GM19468 (cell line): Measurements from ENCODE around the gene SPRYD4.

ENCODE experiments used
- ATAC-seq: cut with Tn5 transposase; IDR thresholded peaks from one replicate; pipeline ENCODE4 v1.9.1; 2021; ENCODE audit warnings: mild to moderate bottlenecking, moderate library complexity, moderate number of reproducible peaks; ENCODE audit not compliant: unreplicated experiment; ENCODE audit errors: extremely low read depth

Gene SPRYD4

GRCh38 chr12:56518570-56518969 lies 50.2 kb downstream of the SPRYD4 start:
- no peak for ATAC-seq

DNA sequence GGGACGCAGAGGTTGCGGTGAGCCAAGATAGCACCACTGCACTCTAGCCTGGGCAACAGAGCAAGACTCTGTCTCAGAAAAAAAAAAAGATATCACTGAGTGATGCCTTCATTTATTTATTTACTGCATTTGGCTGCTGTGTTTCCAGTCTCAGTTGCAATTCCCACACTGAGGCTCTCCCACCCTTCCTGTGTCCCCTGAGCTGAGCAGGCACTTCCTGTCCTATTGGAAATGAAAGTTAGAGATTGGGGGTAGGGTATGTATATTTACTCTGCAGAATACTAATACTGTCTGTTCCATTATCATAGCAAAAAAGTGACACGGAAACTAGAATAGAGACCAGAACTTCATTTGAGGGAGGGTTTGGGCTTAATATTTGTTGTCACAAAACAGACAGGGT lies 51.7 kb downstream of the SPRYD4 start:
- no peak for ATAC-seq

GRCh38 chr12:56520506-56520905 lies 52.1 kb downstream of the SPRYD4 start:
- no peak for ATAC-seq

- no peak for ATAC-seq
These were observed 52.8 kb downstream of the SPRYD4 start for GRCh38 chr12:56521209-56521589.

- no peak for ATAC-seq
These were observed 53.4 kb downstream of the SPRYD4 start, which contains the start of gene RBMS2 for GRCh38 chr12:56521590-56522371. Gene RBMS2 (plus strand): TSS chr12:56521820. CDS start chr12:56522024, 204 bp downstream.

DNA sequence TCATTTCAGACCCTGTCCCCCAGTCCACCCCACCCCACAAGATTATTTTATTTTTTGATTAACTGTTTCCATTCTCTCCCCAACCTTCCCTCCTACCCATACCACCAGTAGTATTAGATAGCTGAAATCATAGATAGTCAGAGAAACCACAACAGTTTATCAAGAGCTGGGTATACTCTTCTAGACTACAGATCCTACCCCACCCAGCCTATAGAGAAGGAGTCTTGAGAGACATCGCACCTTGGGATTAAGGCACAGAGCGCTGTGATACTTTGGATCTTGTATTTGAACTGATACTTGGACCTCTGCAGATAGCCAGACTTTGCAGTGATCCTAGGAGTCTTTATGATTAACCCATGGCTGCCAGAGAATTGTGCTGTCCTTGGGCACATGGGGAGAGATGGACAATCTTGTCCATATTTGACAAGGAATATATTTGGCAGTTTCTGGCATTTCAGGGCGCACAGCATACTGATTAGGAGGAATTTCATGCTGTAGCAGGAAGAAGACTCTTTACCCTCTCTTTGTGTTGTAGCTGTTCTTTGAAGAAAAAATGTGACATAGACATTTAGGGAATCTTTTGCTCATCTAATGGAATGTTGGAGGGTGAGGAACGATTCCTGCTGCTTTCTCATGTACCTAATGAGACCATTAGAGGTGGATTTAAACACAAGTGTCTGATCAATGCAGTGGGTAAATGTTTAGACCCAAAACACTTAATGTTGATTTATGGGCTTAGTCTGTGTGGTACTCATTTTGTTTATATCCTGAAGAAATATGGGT lies 54.2 kb downstream of the SPRYD4 start:
- no peak for ATAC-seq

DNA sequence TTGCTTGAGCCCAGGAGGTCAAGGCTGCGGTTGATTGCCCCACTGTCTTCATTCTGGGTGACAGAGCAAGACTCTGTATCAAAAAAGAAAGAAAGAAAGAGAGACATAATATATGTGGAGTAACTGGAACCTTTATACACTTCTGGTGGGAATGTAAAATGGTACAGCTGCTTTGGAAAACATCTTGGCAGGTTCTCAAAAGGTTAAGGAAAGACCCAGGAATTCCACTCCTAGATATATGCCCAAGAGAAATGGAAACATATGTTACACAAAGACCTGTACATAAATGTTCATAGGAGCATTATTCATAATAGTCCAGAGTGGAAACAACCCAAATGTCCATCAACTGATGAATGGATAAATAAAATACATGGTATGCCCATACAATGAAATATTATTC lies 60.5 kb downstream of the SPRYD4 start:
- ATAC-seq = no peak
